Ovary (tissue), 9 donors: ENCODE data around the gene CDC7. TPM values are rescaled to one million over a fixed set of nuclear protein-coding genes. Genes with fewer than 3 reads are reported as not detected.

ENCODE experiments used
- DNase-seq, 5 donors: peaks; one replicate each; pipeline ENCODE4 v3.0.0-alpha.2; 2019 to 2020
- H3K27ac ChIP-seq, 2 donors: fragments of 200-600 bp; one replicate each; pipeline versions ENCODE4 v1.5.1 to v1.8.0; 2019 to 2022
- H3K27me3 ChIP-seq: fragments of 200-600 bp; one replicate; pipeline ENCODE4 v1.8.0; 2022
- H3K36me3 ChIP-seq: fragments of 200-600 bp; sonication (generic); one replicate; pipeline ENCODE4 v1.5.1; 2019
- H3K4me1 ChIP-seq: one replicate; pipeline ENCODE4 v1.8.1; 2013; ENCODE audit warnings: mild to moderate bottlenecking, moderate library complexity; ENCODE audit not compliant: insufficient read depth
- H3K4me3 ChIP-seq: fragments of 200-600 bp; sonication (generic); one replicate; pipeline ENCODE4 v1.5.1; 2017
- H3K9me3 ChIP-seq, 2 donors: fragments of 200-600 bp in 1 of 2; sonication (generic) in 1 of 2; one replicate each; pipeline versions ENCODE4 v1.5.1 to v1.8.1; 2013 to 2019; ENCODE audit warnings: mild to moderate bottlenecking in 1 of 2, moderate library complexity in 1 of 2
- CTCF ChIP-seq, 3 donors: fragments of 450-650 bp in 2 of 3; fragments of 200-600 bp in 1 of 3; IDR thresholded peaks; one replicate each; pipeline versions ENCODE4 v1.5.1 to v1.8.0; 2016 to 2022; ENCODE audit warnings: antibody characterized with exemption in 3 of 3, mild to moderate bottlenecking in 1 of 3
- EP300 ChIP-seq: sonication (generic); formaldehyde crosslinking; IDR thresholded peaks from one replicate; pipeline ENCODE4 v1.6.1; 2017; ENCODE audit warnings: antibody characterized with exemption
- POLR2A ChIP-seq: fragments of 450-650 bp; IDR thresholded peaks from one replicate; pipeline ENCODE4 v1.6.1; 2017; ENCODE audit warnings: antibody characterized with exemption, mild to moderate bottlenecking, moderate library complexity
- WGBS, 3 donors: extraction: QIAGEN DNeasy Blood & Tissue Kit in 1 of 3; methylation state at CpG; one replicate each; pipeline versions ENCODE4 v1.1.5 to v1.1.7; 2013 to 2017; 5-methylcytosine and 5-hydroxymethylcytosine counted together
- intact Hi-C, 4 donors: fragments of 100-400 bp; cut with DNase I; formaldehyde crosslinking; loops; one replicate each; pipeline versions ENCODE4 v1.11.0 to v1.15.1; 2022 to 2023
- polyA plus RNA-seq, 2 donors: library from polyadenylated mRNA; stranded (reverse); fragments of 200-250 nt in 1 of 2; fragments of 350-450 nt in 1 of 2; fragmentation: Illumina TruSeq in 1 of 2; extraction: RNeasy Lipid Tissue Mini Kit (QIAGEN cat#74804) in 1 of 2; gene quantifications; one replicate each; pipeline ENCODE4 v1.2.3, GENCODE V29; 2013 to 2014
- total RNA-seq, 7 donors: library from RNA; depleted of rRNA in 2 of 7; stranded (reverse); fragments of >200 nt in 2 of 7; fragmentation: NEBNext Ultra II Directional in 3 of 7; extraction: Animal tissue kit (Norgen Biotek cat#: 25700) in 3 of 7; gene quantifications; one replicate each; pipeline versions ENCODE4 v1.1.0 to v1.2.4, GENCODE V29; 2016 to 2023
- donor health status: DM: no; HTN: no; CAD: no; lungs with moderate emphysema.
- donor health status: DM: no; HTN: no; CAD: no.
- donor health status: Bipolar disorder and iron deficiency.
- donor health status: DM: yes; HTN: yes; CAD: no.
- donor health status: DM: no; HTN: no; CAD: no.
- donor health status: DM: yes; HTN: yes; CAD: no.

Gene CDC7
- total and polyA plus RNA-seq, 9 donors = 1.2 to 5.5 (median 2.9) TPM

DNA sequence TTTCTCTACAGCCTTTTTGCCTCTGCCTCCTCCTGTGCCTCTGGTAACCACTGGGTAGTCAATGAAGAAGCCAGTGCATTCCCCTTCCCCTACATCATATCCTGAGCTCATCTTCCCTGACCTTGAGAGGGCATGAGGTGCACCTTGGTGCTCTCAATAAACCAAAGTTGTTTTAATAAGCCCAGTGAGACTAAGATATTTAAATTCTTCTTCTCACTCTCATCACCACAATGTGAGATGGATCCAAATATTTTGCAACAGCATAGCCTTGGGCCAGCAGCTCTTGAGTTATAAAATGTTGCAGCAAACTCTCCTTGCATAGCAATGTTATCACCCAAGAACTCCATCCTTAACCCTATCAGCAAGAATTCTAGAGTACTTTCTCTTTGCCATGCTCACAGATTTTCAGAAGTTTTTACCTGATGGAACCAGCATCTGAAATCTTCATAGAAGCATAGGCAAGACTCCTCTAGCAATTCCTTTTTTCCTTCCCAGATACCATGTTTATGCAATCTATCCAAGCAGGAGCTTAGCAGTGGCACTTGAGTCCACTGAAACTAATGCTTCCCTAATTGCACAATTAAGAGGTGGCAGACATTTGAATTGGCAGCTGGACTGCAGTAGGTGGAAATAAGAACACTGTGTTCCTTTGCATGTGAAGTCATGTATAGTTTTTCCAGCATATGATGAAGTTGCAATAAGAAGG, 36.8 kb downstream of the CDC7 start:
- Histone ChIP-seq H3K27ac (no peak overlapping the region), H3K9me3 (no peaks in the 10 kb centered on the region), H3K4me1 (peaks cover 2% of the 10 kb centered on the region), H3K27me3 (no peaks in the 10 kb centered on the region), H3K4me3 (no peak overlapping the region), H3K36me3 (no peaks in the 10 kb centered on the region)
- intact Hi-C loops = no loop called here
- TF ChIP-seq CTCF (IDR thresholded peaks at IDR 0.05) (no peak), POLR2A (no peak), EP300 (no peak)
- peak in 1 of 5 donors; percentile 64 for DNase-seq

- H3K27ac ChIP-seq = no peak overlapping the region
- 58 to 61% (median 59%) methylated on average over 2 of the region's 2 CpGs for WGBS, 3 donors
- intact Hi-C loops = no loop called here
These were observed 37.3 kb downstream of the CDC7 start for GRCh38 chr1:91537987-91538304.

GRCh38 chr1:91540910-91541309, 40.3 kb downstream of the CDC7 start:
- Histone ChIP-seq H3K36me3 (no peaks in the 10 kb centered on the region), H3K4me3 (no peak overlapping the region), H3K4me1 (peaks cover 2% of the 10 kb centered on the region), H3K27ac (no peak overlapping the region), H3K27me3 (no peaks in the 10 kb centered on the region), H3K9me3 (no peaks in the 10 kb centered on the region)
- intact Hi-C loops = no loop called here
- TF ChIP-seq POLR2A (no peak), EP300 (no peak), CTCF (IDR thresholded peaks at IDR 0.05) (no peak)
- WGBS, 3 donors = 94 to 100% (median 96%) methylated on average over 1 of the region's 1 CpG
- no peak for DNase-seq

More at GRCh38 chr1:91537987-91538304, 37.3 kb downstream of the CDC7 start:
- TF ChIP-seq POLR2A (no peak), CTCF (IDR thresholded peaks at IDR 0.05) (no peak), EP300 (no peak)
- no peaks in the 10 kb centered on the region for H3K27me3 ChIP-seq
- H3K36me3 ChIP-seq = no peaks in the 10 kb centered on the region
- no peak overlapping the region for H3K4me3 ChIP-seq
- DNase-seq = no peak
- no peaks in the 10 kb centered on the region for H3K9me3 ChIP-seq
- H3K4me1 ChIP-seq = peaks cover 2% of the 10 kb centered on the region

DNA sequence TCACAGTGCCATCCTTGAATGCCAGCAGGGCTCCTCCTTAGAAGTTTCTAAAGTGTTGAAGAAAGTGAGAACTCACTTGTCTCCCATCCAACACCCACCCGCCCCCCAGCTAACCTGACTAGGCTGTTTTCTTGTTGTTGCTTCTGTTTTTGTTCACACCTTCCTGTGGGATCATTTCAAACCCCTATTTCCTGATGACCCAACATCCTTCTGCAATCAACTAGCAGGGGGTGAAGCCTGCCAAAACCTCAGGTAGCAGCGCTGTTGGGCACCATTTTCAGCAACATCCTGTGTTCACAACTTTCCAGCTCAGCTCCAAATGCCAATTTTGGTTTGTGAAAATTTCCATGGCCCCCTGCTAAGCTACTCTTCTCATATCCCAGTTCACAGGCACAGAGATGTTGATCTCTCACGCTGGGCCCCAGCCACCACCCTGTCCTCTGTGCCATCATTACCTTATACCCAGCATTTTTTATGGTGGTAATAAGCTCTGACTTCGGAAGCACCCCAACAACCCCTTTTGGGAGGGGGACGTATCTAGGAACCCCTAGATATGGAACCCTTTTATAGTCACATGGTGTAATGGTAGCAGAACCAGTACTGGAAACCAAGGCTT, 41.4 kb downstream of the CDC7 start:
- peaks cover 2% of the 10 kb centered on the region for H3K4me1 ChIP-seq
- H3K27me3 ChIP-seq = no peaks in the 10 kb centered on the region
- no peaks in the 10 kb centered on the region for H3K36me3 ChIP-seq
- no peak overlapping the region for H3K4me3 ChIP-seq
- TF ChIP-seq CTCF (IDR thresholded peaks at IDR 0.05) = no peak
- TF ChIP-seq EP300 = no peak
- TF ChIP-seq POLR2A = no peak
- H3K27ac ChIP-seq = no peak overlapping the region
- WGBS, 3 donors = 88 to 90% (median 90%) methylated on average over 5 of the region's 5 CpGs
- intact Hi-C loops = no loop called here
- no peaks in the 10 kb centered on the region for H3K9me3 ChIP-seq
- DNase-seq = no peak
